Stimulated activated CD4-positive, alpha-beta T cell treated with anti-CD3 and anti-CD28 coated beads, Interleukin-4, amount 100 ng/mL, for 24 hours (primary cell): ENCODE data around the gene RFNG.

Experiments
- DNase-seq: peaks from one replicate; pipeline ENCODE4 v3.0.0-alpha.2; 2020

The RFNG gene

GRCh38 chr17:82089723-82090548, 38.3 kb upstream of the RFNG start:
- no peak for DNase-seq

GRCh38 chr17:82088838-82089722, 37.5 kb upstream of the RFNG start:
- DNase-seq = no peak

- DNase-seq = no peak
These were observed 36.6 kb upstream of the RFNG start for GRCh38 chr17:82087961-82088837.

GRCh38 chr17:82086941-82087906, 35.6 kb upstream of the RFNG start:
- no peak for DNase-seq

GRCh38 chr17:82085931-82086764, 34.5 kb upstream of the RFNG start:
- no peak for DNase-seq

- no peak for DNase-seq
These were observed 33.6 kb upstream of the RFNG start for GRCh38 chr17:82085031-82085861.

GRCh38 chr17:82084373-82085030, 32.9 kb upstream of the RFNG start:
- DNase-seq = no peak

- no peak for DNase-seq
These were observed 32.1 kb upstream of the RFNG start for GRCh38 chr17:82083533-82084359.

- no peak for DNase-seq
These were observed 31.4 kb upstream of the RFNG start for GRCh38 chr17:82083009-82083408.

- DNase-seq = no peak
These were observed 30.8 kb upstream of the RFNG start for GRCh38 chr17:82082456-82082855.

GRCh38 chr17:82081966-82082365, 30.4 kb upstream of the RFNG start:
- no peak for DNase-seq

GRCh38 chr17:82081546-82081945, 29.9 kb upstream of the RFNG start:
- no peak for DNase-seq

GRCh38 chr17:82080789-82081464, 29.3 kb upstream of the RFNG start:
- DNase-seq = no peak

GRCh38 chr17:82080048-82080788, 28.6 kb upstream of the RFNG start:
- DNase-seq = no peak

- no peak for DNase-seq
These were observed 27.5 kb upstream of the RFNG start for GRCh38 chr17:82079001-82079677.

- DNase-seq = no peak
These were observed 26.8 kb upstream of the RFNG start for GRCh38 chr17:82078433-82078832.
